Measurements from ENCODE around the gene BTBD16.

- TF ChIP-seq POLR2A (IDR thresholded peaks at IDR 0.05; ENCODE audit: low read depth, low read length) (no peak), TAF1 (IDR thresholded peaks at IDR 0.05; ENCODE audit: borderline replicate concordance, low read depth, low read length) (no peak)
These were observed 50.9 kb downstream of the BTBD16 start for GRCh38 chr10:122321960-122322359.

All from GM12892 (cell line).